SU-DHL-6 (cell line): ENCODE results near the gene CYP24A1.

Experiments used
- H2AFZ ChIP-seq: fragments of 200-600 bp; sonication (generic); 2 replicates; pipeline ENCODE4 v1.6.1; 2014; ENCODE audit warnings: low read depth, mild to moderate bottlenecking, moderate library complexity, mixed read lengths, antibody characterized with exemption, low read length; ENCODE audit not compliant: severe bottlenecking
- H3F3A ChIP-seq: fragments of 200-600 bp; shearing (Covaris generic); 2 replicates; pipeline ENCODE4 v1.6.0; 2016; ENCODE audit warnings: antibody characterized with exemption, mild to moderate bottlenecking; ENCODE audit not compliant: insufficient read depth
- H3K27ac ChIP-seq: fragments of 200-600 bp; sonication (generic); 2 replicates; pipeline ENCODE4 v1.5.1; 2016; ENCODE audit warnings: low read depth, mild to moderate bottlenecking, low read length, moderate library complexity, mixed read lengths
- H3K27me3 ChIP-seq: fragments of 200-600 bp; sonication (generic), shearing (Covaris generic); 2 replicates; pipeline ENCODE4 v1.6.0; 2014; ENCODE audit warnings: mild to moderate bottlenecking, low read length
- H3K36me3 ChIP-seq: fragments of 200-600 bp; sonication (generic); 2 replicates; pipeline ENCODE4 v1.6.1; 2014; ENCODE audit warnings: mild to moderate bottlenecking, low read length, mixed read lengths
- H3K4me2 ChIP-seq: fragments of 300-600, 200-600 bp; shearing (Covaris generic), sonication (generic); 2 replicates; pipeline ENCODE4 v1.6.0; 2014; ENCODE audit warnings: low read length, low read depth, mild to moderate bottlenecking; ENCODE audit not compliant: poor library complexity, severe bottlenecking
- H3K4me3 ChIP-seq: fragments of 200-600 bp; sonication (generic); 2 replicates; pipeline ENCODE4 v1.5.1; 2014; ENCODE audit warnings: antibody characterized with exemption, low read length, mild to moderate bottlenecking, mixed read lengths; ENCODE audit not compliant: insufficient read depth, poor library complexity, severe bottlenecking
- H3K79me2 ChIP-seq: fragments of 200-600 bp; sonication (generic); 2 replicates; pipeline ENCODE4 v1.6.1; 2014; ENCODE audit warnings: mild to moderate bottlenecking, low read length, moderate library complexity; ENCODE audit not compliant: insufficient read depth
- H3K9ac ChIP-seq: fragments of 200-600 bp; sonication (generic); 2 replicates; pipeline ENCODE4 v1.7.0; 2014; ENCODE audit warnings: mild to moderate bottlenecking, low read length
- H3K9me2 ChIP-seq: fragments of 200-600 bp; sonication (generic); replicated peaks from 2 replicates; pipeline ENCODE4 v1.6.1; 2014; ENCODE audit warnings: low read length; ENCODE audit not compliant: insufficient read depth
- H3K9me3 ChIP-seq: fragments of 200-600 bp; sonication (generic); 2 replicates; pipeline ENCODE4 v1.6.1; 2014; ENCODE audit warnings: low read length, mixed read lengths; ENCODE audit not compliant: insufficient read depth
- H4K20me1 ChIP-seq: fragments of 200-600 bp; sonication (generic); 2 replicates; pipeline ENCODE4 v1.6.1; 2014; ENCODE audit warnings: low read depth, mild to moderate bottlenecking, antibody characterized with exemption, low read length, moderate library complexity, mixed read lengths
- EZH2phosphoT487 ChIP-seq: fragments of 200-600 bp; sonication (generic), shearing (Covaris generic); conservative IDR thresholded peaks from 2 replicates; pipeline ENCODE4 v1.6.1; 2018; ENCODE audit warnings: mild to moderate bottlenecking, antibody characterized with exemption, low read length, moderate library complexity, mixed read lengths
- TF ChIP-seq, protein P1 (sequence below): fragments of 200-600 bp; sonication (generic); IDR thresholded peaks from one replicate; pipeline ENCODE4 v1.5.1; 2017; ENCODE audit warnings: antibody characterized with exemption, mild to moderate bottlenecking, low read length, moderate library complexity; ENCODE audit not compliant: insufficient read depth, poor library complexity, severe bottlenecking

Gene CYP24A1

DNA sequence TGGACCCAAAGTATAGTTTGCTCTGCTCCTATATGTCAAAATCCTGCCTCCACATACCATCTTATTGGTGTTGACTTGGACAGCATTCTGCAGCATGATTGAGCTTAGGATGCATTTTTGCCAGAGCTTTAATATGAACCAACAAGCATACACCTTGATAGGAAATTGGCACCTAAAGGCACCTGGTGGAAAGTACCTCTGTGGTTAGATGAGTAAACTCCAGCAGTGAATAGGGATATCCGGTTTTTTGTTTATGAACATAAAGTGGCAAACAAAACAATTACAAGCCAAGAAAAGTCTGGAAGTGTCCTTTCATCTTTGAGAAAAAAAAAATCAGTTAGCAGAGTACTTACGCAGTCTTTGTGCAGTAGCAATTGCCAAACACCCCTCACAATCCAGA, 6.2 kb upstream of the CYP24A1 start:
- H3K79me2 ChIP-seq, result no peaks in the 10 kb centered on the region
- H3K9me2 ChIP-seq, result no peaks in the 10 kb centered on the region
- H2AFZ ChIP-seq, result no peak overlapping the region
- H3K9ac ChIP-seq, result no peak overlapping the region
- H3K27me3 ChIP-seq, result no peaks in the 10 kb centered on the region
- H3K4me3 ChIP-seq, result no peak overlapping the region
- no peak overlapping the region for H3K27ac ChIP-seq
- no peaks in the 10 kb centered on the region for H3F3A ChIP-seq
- no peaks in the 10 kb centered on the region for H3K36me3 ChIP-seq
- TF ChIP-seq, protein P1, sequence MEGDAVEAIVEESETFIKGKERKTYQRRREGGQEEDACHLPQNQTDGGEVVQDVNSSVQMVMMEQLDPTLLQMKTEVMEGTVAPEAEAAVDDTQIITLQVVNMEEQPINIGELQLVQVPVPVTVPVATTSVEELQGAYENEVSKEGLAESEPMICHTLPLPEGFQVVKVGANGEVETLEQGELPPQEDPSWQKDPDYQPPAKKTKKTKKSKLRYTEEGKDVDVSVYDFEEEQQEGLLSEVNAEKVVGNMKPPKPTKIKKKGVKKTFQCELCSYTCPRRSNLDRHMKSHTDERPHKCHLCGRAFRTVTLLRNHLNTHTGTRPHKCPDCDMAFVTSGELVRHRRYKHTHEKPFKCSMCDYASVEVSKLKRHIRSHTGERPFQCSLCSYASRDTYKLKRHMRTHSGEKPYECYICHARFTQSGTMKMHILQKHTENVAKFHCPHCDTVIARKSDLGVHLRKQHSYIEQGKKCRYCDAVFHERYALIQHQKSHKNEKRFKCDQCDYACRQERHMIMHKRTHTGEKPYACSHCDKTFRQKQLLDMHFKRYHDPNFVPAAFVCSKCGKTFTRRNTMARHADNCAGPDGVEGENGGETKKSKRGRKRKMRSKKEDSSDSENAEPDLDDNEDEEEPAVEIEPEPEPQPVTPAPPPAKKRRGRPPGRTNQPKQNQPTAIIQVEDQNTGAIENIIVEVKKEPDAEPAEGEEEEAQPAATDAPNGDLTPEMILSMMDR, result no peak
- no peak for TF ChIP-seq EZH2phosphoT487
- no peaks in the 10 kb centered on the region for H3K9me3 ChIP-seq
- no peaks in the 10 kb centered on the region for H4K20me1 ChIP-seq
- H3K4me2 ChIP-seq, result no peak overlapping the region

DNA sequence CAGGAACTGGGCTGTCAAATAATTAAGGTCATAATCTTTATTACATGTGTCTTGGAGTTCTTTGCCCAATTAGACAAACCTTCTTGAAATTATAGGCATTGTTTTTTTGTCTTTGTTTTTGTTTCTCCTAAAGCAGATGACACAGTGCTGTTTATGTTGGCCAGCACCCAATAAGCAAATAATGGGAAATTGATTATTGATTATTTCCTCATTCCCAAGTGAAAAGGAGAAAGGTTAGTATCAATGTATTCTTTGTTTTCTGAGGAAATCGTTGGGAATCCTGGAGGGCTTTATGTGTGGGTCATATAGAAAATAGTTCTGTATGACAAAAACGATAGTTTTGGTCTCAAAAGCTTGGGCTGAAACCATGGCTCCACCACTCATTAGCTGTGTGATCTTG, 4.5 kb upstream of the CYP24A1 start:
- no peaks in the 10 kb centered on the region for H3F3A ChIP-seq
- no peak overlapping the region for H3K4me3 ChIP-seq
- no peaks in the 10 kb centered on the region for H4K20me1 ChIP-seq
- H3K27me3 ChIP-seq, result no peaks in the 10 kb centered on the region
- H3K9ac ChIP-seq, result no peak overlapping the region
- H3K4me2 ChIP-seq, result no peak overlapping the region
- no peaks in the 10 kb centered on the region for H3K36me3 ChIP-seq
- no peaks in the 10 kb centered on the region for H3K9me3 ChIP-seq
- no peaks in the 10 kb centered on the region for H3K79me2 ChIP-seq
- TF ChIP-seq, protein P1, result no peak
- TF ChIP-seq EZH2phosphoT487, result no peak
- H2AFZ ChIP-seq, result no peak overlapping the region
- H3K27ac ChIP-seq, result no peak overlapping the region
- H3K9me2 ChIP-seq, result no peaks in the 10 kb centered on the region

DNA sequence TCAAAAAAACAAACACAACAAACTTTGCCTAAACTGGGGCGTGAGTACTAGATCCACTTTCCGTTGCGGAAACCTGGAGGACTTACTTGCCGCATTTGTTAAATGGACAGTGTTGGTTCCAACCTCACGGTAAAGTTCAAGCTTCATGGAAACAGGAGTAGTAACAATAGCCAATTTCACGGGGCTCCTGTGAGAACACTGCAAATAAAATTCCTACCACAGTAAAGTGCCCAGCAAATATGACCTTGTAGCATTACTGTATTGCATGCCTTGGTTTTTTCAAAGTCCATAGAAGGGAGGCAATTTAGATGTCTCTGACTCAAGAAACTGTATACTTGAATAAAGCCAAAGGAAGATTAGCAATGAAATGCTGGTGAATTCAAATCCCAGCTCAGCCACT, 3.6 kb upstream of the CYP24A1 start:
- Histone ChIP-seq H4K20me1 (no peaks in the 10 kb centered on the region), H3K4me2 (no peak overlapping the region), H3F3A (no peaks in the 10 kb centered on the region), H3K4me3 (no peak overlapping the region), H3K27me3 (no peaks in the 10 kb centered on the region), H2AFZ (no peak overlapping the region), H3K9me2 (no peaks in the 10 kb centered on the region), H3K27ac (no peak overlapping the region), H3K9ac (no peak overlapping the region), H3K79me2 (no peaks in the 10 kb centered on the region), H3K36me3 (no peaks in the 10 kb centered on the region), H3K9me3 (no peaks in the 10 kb centered on the region)
- TF ChIP-seq, protein P1, result no peak
- TF ChIP-seq EZH2phosphoT487, result no peak
